MM.1S (cell line): Measurements from ENCODE around the gene CNTN1.

Experiments used
- DNase-seq: peaks from one replicate; pipeline ENCODE4 v3.0.0-alpha.2; 2015
- H2AFZ ChIP-seq: fragments of 300-600 bp; sonication (generic); 2 replicates; pipeline ENCODE4 v1.6.0; 2016; ENCODE audit warnings: antibody characterized with exemption, low read length
- H3F3A ChIP-seq: fragments of 300-600 bp; sonication (generic); 2 replicates; pipeline ENCODE4 v1.6.1; 2016; ENCODE audit warnings: mild to moderate bottlenecking, antibody characterized with exemption, low read length, moderate library complexity, mixed read lengths; ENCODE audit not compliant: insufficient read depth
- H3K27ac ChIP-seq: fragments of 300-600 bp; sonication (generic); 2 replicates; pipeline ENCODE4 v1.5.1; 2016; ENCODE audit warnings: mild to moderate bottlenecking, low read length
- H3K27me3 ChIP-seq: fragments of 300-600 bp; sonication (generic); replicated peaks from 2 replicates; pipeline ENCODE4 v1.6.0; 2016; ENCODE audit warnings: low read length; ENCODE audit not compliant: insufficient read depth
- H3K36me3 ChIP-seq: fragments of 300-600 bp; sonication (generic); replicated peaks from 2 replicates; pipeline ENCODE4 v1.6.1; 2016; ENCODE audit warnings: mild to moderate bottlenecking, low read length, mixed read lengths; ENCODE audit not compliant: insufficient read depth
- H3K4me1 ChIP-seq: fragments of 300-600 bp; sonication (generic); 2 replicates; pipeline ENCODE4 v1.6.1; 2016; ENCODE audit warnings: low read length, mixed read lengths
- H3K4me2 ChIP-seq: fragments of 300-600 bp; sonication (generic); 2 replicates; pipeline ENCODE4 v1.6.0; 2016; ENCODE audit warnings: low read depth, low read length
- H3K4me3 ChIP-seq: fragments of 300-600 bp; sonication (generic); 2 replicates; pipeline ENCODE4 v1.5.1; 2016; ENCODE audit warnings: low read length, mixed read lengths
- H3K79me2 ChIP-seq: fragments of 300-600 bp; sonication (generic); 2 replicates; pipeline ENCODE4 v1.6.1; 2016; ENCODE audit warnings: mixed run types, low read length, mixed read lengths
- H3K9ac ChIP-seq: fragments of 300-600 bp; sonication (generic); 2 replicates; pipeline ENCODE4 v1.6.1; 2016; ENCODE audit warnings: low read length, mixed read lengths
- H3K9me2 ChIP-seq: fragments of 300-600 bp; sonication (generic); replicated peaks from 2 replicates; pipeline ENCODE4 v1.6.1; 2016; ENCODE audit warnings: mild to moderate bottlenecking, low read length, mixed read lengths; ENCODE audit not compliant: insufficient read depth
- H3K9me3 ChIP-seq: fragments of 300-600 bp; sonication (generic); replicated peaks from 2 replicates; pipeline ENCODE4 v1.6.1; 2016; ENCODE audit warnings: mild to moderate bottlenecking, low read length, mixed read lengths; ENCODE audit not compliant: insufficient read depth
- H4K20me1 ChIP-seq: fragments of 300-600 bp; sonication (generic); 2 replicates; pipeline ENCODE4 v1.6.1; 2016; ENCODE audit warnings: mild to moderate bottlenecking, low read length, moderate library complexity, mixed read lengths; ENCODE audit not compliant: insufficient read depth
- EZH2 ChIP-seq: fragments of 300-600 bp; sonication (generic); optimal IDR thresholded peaks from 2 replicates; pipeline ENCODE3; 2017; ENCODE audit warnings: low read depth, mild to moderate bottlenecking, antibody characterized with exemption, low read length, mixed read lengths
- EZH2phosphoT487 ChIP-seq: fragments of 300-600 bp; sonication (generic); IDR thresholded peaks from 2 replicates; pipeline ENCODE4 v1.6.1; 2018; ENCODE audit warnings: antibody characterized with exemption, low read length
- TF ChIP-seq, protein P1 (sequence below): fragments of 300-600 bp; sonication (generic); IDR thresholded peaks from 2 replicates; pipeline ENCODE4 v1.5.1; 2016; ENCODE audit warnings: antibody characterized with exemption, low read length, mixed read lengths

The CNTN1 gene

DNA sequence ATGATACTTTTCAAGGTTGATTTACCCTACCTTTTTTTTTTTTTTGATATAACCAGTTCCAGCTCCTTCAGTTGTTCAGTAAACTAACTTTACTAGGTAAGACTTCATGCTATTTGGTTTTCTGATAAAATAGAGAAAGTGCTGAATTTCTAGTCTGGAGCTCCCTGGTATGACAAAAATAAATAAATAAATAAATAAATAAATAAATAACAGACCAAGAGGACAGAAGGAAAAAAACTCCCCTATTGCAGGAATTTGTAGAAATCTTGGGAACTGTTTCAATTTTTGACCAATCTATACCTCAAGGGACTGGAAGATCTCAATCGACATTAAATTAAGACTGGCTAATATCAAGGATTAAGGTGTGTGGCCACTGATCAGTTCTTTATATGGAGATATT lies 265.2 kb downstream of the CNTN1 start:
- Histone ChIP-seq H3K36me3 (no peaks in the 10 kb centered on the region), H3F3A (no peaks in the 10 kb centered on the region), H3K4me2 (no peak overlapping the region), H3K4me1 (no peaks in the 10 kb centered on the region), H3K4me3 (no peak overlapping the region), H4K20me1 (no peaks in the 10 kb centered on the region), H3K79me2 (no peaks in the 10 kb centered on the region), H3K9ac (no peak overlapping the region), H3K27me3 (no peaks in the 10 kb centered on the region), H2AFZ (no peak overlapping the region), H3K27ac (no peak overlapping the region), H3K9me2 (no peaks in the 10 kb centered on the region), H3K9me3 (no peaks in the 10 kb centered on the region)
- TF ChIP-seq EZH2 = no peak
- TF ChIP-seq EZH2phosphoT487 = no peak
- TF ChIP-seq, protein P1, sequence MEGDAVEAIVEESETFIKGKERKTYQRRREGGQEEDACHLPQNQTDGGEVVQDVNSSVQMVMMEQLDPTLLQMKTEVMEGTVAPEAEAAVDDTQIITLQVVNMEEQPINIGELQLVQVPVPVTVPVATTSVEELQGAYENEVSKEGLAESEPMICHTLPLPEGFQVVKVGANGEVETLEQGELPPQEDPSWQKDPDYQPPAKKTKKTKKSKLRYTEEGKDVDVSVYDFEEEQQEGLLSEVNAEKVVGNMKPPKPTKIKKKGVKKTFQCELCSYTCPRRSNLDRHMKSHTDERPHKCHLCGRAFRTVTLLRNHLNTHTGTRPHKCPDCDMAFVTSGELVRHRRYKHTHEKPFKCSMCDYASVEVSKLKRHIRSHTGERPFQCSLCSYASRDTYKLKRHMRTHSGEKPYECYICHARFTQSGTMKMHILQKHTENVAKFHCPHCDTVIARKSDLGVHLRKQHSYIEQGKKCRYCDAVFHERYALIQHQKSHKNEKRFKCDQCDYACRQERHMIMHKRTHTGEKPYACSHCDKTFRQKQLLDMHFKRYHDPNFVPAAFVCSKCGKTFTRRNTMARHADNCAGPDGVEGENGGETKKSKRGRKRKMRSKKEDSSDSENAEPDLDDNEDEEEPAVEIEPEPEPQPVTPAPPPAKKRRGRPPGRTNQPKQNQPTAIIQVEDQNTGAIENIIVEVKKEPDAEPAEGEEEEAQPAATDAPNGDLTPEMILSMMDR = no peak
- no peak for DNase-seq

DNA sequence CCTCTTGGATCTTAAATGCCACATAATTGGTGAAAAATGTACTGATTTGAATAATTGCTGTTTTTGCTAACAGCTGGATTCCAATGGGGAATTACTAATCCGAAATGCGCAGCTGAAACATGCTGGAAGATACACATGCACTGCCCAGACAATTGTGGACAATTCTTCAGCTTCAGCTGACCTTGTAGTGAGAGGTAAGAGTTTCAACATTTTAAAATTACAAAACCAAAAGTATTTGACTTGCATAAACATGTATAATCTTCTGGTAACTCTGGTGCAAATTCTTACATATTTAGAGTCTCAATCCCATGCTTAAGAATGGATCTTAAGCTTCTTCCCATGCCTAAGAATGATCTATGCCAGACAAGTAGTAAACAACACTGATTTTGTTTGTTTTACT lies 266.8 kb downstream of the CNTN1 start:
- DNase-seq = no peak
- Histone ChIP-seq H3K4me3 (no peak overlapping the region), H3F3A (no peaks in the 10 kb centered on the region), H3K9ac (no peak overlapping the region), H3K9me2 (no peaks in the 10 kb centered on the region), H3K9me3 (no peaks in the 10 kb centered on the region), H4K20me1 (no peaks in the 10 kb centered on the region), H3K79me2 (no peaks in the 10 kb centered on the region), H3K4me2 (no peak overlapping the region), H2AFZ (no peak overlapping the region), H3K27ac (no peak overlapping the region), H3K36me3 (no peaks in the 10 kb centered on the region), H3K4me1 (no peaks in the 10 kb centered on the region), H3K27me3 (no peaks in the 10 kb centered on the region)
- TF ChIP-seq, protein P1 = no peak
- no peak for TF ChIP-seq EZH2
- no peak for TF ChIP-seq EZH2phosphoT487

DNA sequence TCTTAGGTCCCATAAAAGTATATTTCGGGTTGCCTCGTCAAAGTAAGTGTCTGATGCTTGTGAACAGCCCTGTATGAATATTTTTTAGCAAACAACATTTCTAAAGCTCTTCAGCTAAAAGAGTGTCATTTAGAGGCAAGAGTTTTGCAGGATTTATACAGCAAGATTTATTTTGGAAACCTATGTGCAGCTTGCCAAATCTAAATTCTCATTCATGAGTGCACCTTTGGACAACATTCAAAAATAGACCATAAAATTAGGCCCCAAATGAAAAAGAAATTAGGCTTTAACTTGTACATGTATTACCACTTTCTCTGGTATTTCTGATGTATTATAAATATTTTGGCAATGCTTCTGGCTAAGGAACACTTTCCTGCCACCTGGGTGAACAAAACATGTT lies 271.5 kb downstream of the CNTN1 start:
- no peaks in the 10 kb centered on the region for H3F3A ChIP-seq
- H3K4me3 ChIP-seq = no peak overlapping the region
- no peaks in the 10 kb centered on the region for H3K9me3 ChIP-seq
- no peaks in the 10 kb centered on the region for H3K36me3 ChIP-seq
- no peaks in the 10 kb centered on the region for H3K4me1 ChIP-seq
- H3K4me2 ChIP-seq = no peak overlapping the region
- no peaks in the 10 kb centered on the region for H3K79me2 ChIP-seq
- no peak overlapping the region for H3K27ac ChIP-seq
- H3K9me2 ChIP-seq = no peaks in the 10 kb centered on the region
- TF ChIP-seq EZH2 (no peak), EZH2phosphoT487 (no peak)
- TF ChIP-seq, protein P1 = no peak
- DNase-seq = no peak
- H2AFZ ChIP-seq = no peak overlapping the region
- H3K27me3 ChIP-seq = no peaks in the 10 kb centered on the region
- no peak overlapping the region for H3K9ac ChIP-seq
- H4K20me1 ChIP-seq = no peaks in the 10 kb centered on the region
